Mesenchymal stem cell (in vitro differentiated cells and primary cell): ENCODE data around the gene ADK.

Experiments
- DNase-seq: peaks from one replicate; pipeline ENCODE4 v3.0.0-alpha.2; 2013
- H2AFZ ChIP-seq: one replicate; pipeline ENCODE4 v1.6.1; 2013; ENCODE audit warnings: low read depth, mild to moderate bottlenecking, control low read depth, inconsistent platforms, low read length, moderate library complexity
- H2AK5ac ChIP-seq: 2 replicates; pipeline ENCODE4 v1.6.1; 2013; ENCODE audit warnings: low read length, moderate library complexity, mild to moderate bottlenecking, inconsistent platforms; ENCODE audit not compliant: severe bottlenecking
- H2BK120ac ChIP-seq: one replicate; pipeline ENCODE4 v1.6.1; 2013; ENCODE audit warnings: low read depth, mild to moderate bottlenecking, inconsistent platforms, low read length, moderate library complexity
- H2BK12ac ChIP-seq, 2 experiments: one replicate each; pipeline ENCODE4 v1.6.1; 2013; ENCODE audit warnings: inconsistent platforms in 2 of 2, low read length in 2 of 2, mild to moderate bottlenecking in 2 of 2, moderate library complexity in 2 of 2, control low read depth in 1 of 2
- H2BK15ac ChIP-seq: one replicate; pipeline ENCODE4 v1.6.1; 2013; ENCODE audit warnings: mild to moderate bottlenecking, low read depth, inconsistent platforms; ENCODE audit not compliant: poor library complexity, severe bottlenecking
- H2BK5ac ChIP-seq: 2 replicates; pipeline ENCODE4 v1.6.1; 2013; ENCODE audit warnings: low read depth, mild to moderate bottlenecking, low read length, control low read depth, inconsistent platforms; ENCODE audit not compliant: poor library complexity, severe bottlenecking
- H3K14ac ChIP-seq, 2 experiments: one replicate each; pipeline ENCODE4 v1.6.1; 2013; ENCODE audit warnings: inconsistent platforms in 2 of 2, low read length in 2 of 2, control low read depth in 1 of 2, mild to moderate bottlenecking in 1 of 2, moderate library complexity in 1 of 2
- H3K18ac ChIP-seq, 2 experiments: one replicate each; pipeline ENCODE4 v1.6.1; 2013; ENCODE audit warnings: inconsistent platforms in 2 of 2, low read length in 2 of 2, control low read depth in 1 of 2, low read depth in 1 of 2, mild to moderate bottlenecking in 1 of 2
- H3K23ac ChIP-seq, 2 experiments: one replicate each; pipeline ENCODE4 v1.6.1; 2013; ENCODE audit warnings: inconsistent platforms in 2 of 2, low read length in 2 of 2, mild to moderate bottlenecking in 2 of 2, moderate library complexity in 2 of 2, control low read depth in 1 of 2
- H3K27ac ChIP-seq: 2 replicates; pipeline ENCODE4 v1.5.1; 2013; ENCODE audit warnings: mild to moderate bottlenecking, moderate library complexity, low read length, control low read depth, inconsistent platforms; ENCODE audit not compliant: poor library complexity, severe bottlenecking
- H3K27me3 ChIP-seq, 2 experiments: 2 replicates each; pipeline versions ENCODE4 v1.6.1 to v1.7.0; 2013; ENCODE audit warnings: low read length in 2 of 2, mild to moderate bottlenecking in 2 of 2, moderate library complexity in 2 of 2, control low read depth in 1 of 2, inconsistent platforms in 1 of 2; ENCODE audit not compliant: control insufficient read depth in 1 of 2, insufficient read depth in 1 of 2
- H3K36me3 ChIP-seq, 2 experiments: 2 replicates each; pipeline versions ENCODE4 v1.6.1 to v1.7.0; 2013; ENCODE audit warnings: low read length in 2 of 2, control low read depth in 1 of 2, inconsistent platforms in 1 of 2, low read depth in 1 of 2, mild to moderate bottlenecking in 1 of 2; ENCODE audit not compliant: insufficient read depth in 2 of 2, control insufficient read depth in 1 of 2
- H3K4ac ChIP-seq, 2 experiments: one replicate each; pipeline ENCODE4 v1.6.1; 2013; ENCODE audit warnings: inconsistent platforms in 2 of 2, low read length in 2 of 2, mild to moderate bottlenecking in 2 of 2, moderate library complexity in 2 of 2, control low read depth in 1 of 2, low read depth in 1 of 2
- H3K4me1 ChIP-seq: 2 replicates; pipeline ENCODE4 v1.6.1; 2013; ENCODE audit warnings: low read depth, low read length, control low read depth; ENCODE audit not compliant: control insufficient read depth, insufficient read depth
- H3K4me2 ChIP-seq: 2 replicates; pipeline ENCODE4 v1.6.1; 2013; ENCODE audit warnings: low read length, mild to moderate bottlenecking, inconsistent platforms; ENCODE audit not compliant: poor library complexity, severe bottlenecking
- H3K4me3 ChIP-seq, 2 experiments: 2 replicates each; pipeline versions ENCODE4 v1.5.1 to v1.7.0; 2013; ENCODE audit warnings: low read length in 2 of 2, mild to moderate bottlenecking in 2 of 2, control low read depth in 1 of 2, low read depth in 1 of 2; ENCODE audit not compliant: insufficient read depth in 1 of 2
- H3K79me1 ChIP-seq: replicated peaks from 2 replicates; pipeline ENCODE4 v1.6.1; 2013; ENCODE audit warnings: mild to moderate bottlenecking, control low read depth, low read length, inconsistent platforms; ENCODE audit not compliant: poor library complexity, severe bottlenecking
- H3K9ac ChIP-seq: 2 replicates; pipeline ENCODE4 v1.7.0; 2013; ENCODE audit warnings: mild to moderate bottlenecking, low read length, moderate library complexity
- H3K9me3 ChIP-seq: 2 replicates; pipeline ENCODE4 v1.7.0; 2013; ENCODE audit warnings: mild to moderate bottlenecking, low read length; ENCODE audit not compliant: control insufficient read depth
- H4K8ac ChIP-seq: one replicate; pipeline ENCODE4 v1.6.1; 2013; ENCODE audit warnings: inconsistent platforms, mild to moderate bottlenecking, low read length, moderate library complexity
- H4K91ac ChIP-seq: one replicate; pipeline ENCODE4 v1.6.1; 2013; ENCODE audit warnings: mild to moderate bottlenecking, low read length, inconsistent platforms
- WGBS: methylation state at CpG from one replicate; pipeline ENCODE4 v1.1.7; 2013; ENCODE audit warnings: mixed read lengths; 5-methylcytosine and 5-hydroxymethylcytosine counted together

The ADK gene

DNA sequence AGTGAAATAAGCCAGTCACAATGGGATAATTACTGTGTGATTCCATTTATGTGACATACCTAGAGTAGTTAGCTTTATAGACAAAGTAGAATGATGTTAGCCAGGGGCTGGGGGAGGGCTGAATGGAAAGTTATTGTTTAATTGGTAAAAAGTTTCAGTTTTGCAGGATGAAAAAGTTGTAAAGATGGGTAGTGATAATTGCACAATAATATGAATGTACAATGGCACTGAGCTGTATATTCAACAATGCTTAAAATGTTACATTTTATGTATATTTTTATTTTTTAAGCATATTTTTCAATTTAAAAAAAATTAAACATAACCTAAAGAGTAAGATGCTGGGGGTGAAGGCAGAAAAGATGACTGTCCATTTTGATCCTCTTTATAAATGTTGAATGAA lies 459.3 kb downstream of the ADK start:
- Histone ChIP-seq H2BK120ac (no peak overlapping the region), H3K14ac (no peak overlapping the region), H2BK5ac (no peak overlapping the region), H4K8ac (no peak overlapping the region), H3K36me3 (peaks cover 4 to 5% of the 10 kb centered on the region in 2 experiments), H3K4me2 (no peak overlapping the region), H3K27ac (no peak overlapping the region), H3K23ac (no peak overlapping the region), H3K4me1 (no peaks in the 10 kb centered on the region), H2AK5ac (no peak overlapping the region), H3K9ac (no peak overlapping the region), H3K18ac (no peak overlapping the region), H3K27me3 (no peaks in the 10 kb centered on the region), H2BK12ac (no peak overlapping the region), H2BK15ac (no peak overlapping the region), H3K4ac (no peak overlapping the region), H4K91ac (no peak overlapping the region), H2AFZ (no peak overlapping the region), H3K4me3 (no peak overlapping the region), H3K9me3 (no peaks in the 10 kb centered on the region), H3K79me1 (no peaks in the 10 kb centered on the region)
- DNase-seq: no peak

DNA sequence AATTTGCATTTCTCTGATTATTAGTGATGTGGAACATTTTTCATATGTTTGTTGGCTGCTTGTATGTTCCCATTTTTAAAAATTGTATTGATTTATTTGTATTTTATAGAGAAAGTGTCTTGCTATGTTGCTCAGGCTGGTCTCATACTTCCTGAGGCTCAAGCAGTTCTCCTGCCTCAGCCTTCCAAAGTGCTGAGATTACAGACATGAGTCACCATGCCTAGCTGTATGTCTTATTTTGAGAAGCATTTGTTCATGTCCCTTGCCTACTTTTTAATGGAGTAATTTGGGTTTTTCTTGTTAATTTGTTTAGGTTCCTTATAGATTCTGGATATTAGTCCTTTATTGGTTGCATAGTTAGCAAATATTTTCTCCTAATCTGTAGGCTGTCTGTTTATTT lies 461.2 kb downstream of the ADK start:
- Histone ChIP-seq H2AK5ac (no peak overlapping the region), H4K8ac (no peak overlapping the region), H3K27me3 (no peaks in the 10 kb centered on the region), H2BK120ac (no peak overlapping the region), H3K18ac (no peak overlapping the region), H3K4ac (no peak overlapping the region), H2BK12ac (no peak overlapping the region), H3K9me3 (no peaks in the 10 kb centered on the region), H3K36me3 (peaks cover 4 to 12% of the 10 kb centered on the region in 2 experiments), H3K27ac (no peak overlapping the region), H3K4me2 (no peak overlapping the region), H3K23ac (no peak overlapping the region), H3K9ac (no peak overlapping the region), H2BK5ac (no peak overlapping the region), H2AFZ (no peak overlapping the region), H3K14ac (no peak overlapping the region), H4K91ac (no peak overlapping the region), H2BK15ac (no peak overlapping the region), H3K4me1 (no peaks in the 10 kb centered on the region), H3K79me1 (no peaks in the 10 kb centered on the region), H3K4me3 (no peak overlapping the region)
- DNase-seq: peak; percentile 32

DNA sequence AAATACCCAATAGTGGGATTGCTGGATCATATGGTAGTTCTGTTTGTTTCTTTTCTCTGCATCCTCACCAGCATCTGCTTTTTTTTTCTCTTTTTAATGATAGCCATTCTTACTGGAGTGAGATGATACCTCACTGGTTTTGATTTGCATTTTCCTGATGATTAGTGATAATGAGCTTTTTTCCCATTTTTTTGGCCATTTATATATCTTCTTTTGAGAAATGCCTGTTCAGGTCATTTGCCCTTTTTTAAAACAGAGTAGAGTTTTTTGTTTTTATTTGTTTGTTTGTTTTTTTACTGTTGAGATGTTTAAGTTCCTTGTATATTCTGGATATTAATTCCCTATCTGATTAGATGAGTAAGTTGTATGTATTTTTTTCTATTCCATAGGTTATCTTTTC lies 469.6 kb downstream of the ADK start:
- no peak for DNase-seq
- Histone ChIP-seq H4K91ac (no peak overlapping the region), H2AK5ac (no peak overlapping the region)

DNA sequence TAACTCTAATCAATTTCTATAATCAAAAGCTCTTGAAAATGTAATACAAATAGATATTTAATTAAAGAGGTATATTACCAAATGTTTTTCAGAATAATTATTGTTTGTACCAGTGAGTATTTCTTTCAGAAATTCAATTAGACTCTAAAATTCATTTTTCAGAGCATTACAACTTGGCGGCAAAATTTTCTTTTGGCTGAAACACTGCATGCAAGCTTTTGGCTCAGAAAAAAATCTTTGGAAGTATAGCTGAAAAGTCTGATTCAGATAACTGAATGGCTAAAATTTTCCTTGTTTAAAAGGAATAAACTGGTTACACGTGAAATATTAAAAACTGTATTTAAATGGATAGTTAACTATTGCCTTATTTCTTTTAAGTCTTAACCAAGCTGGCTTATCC lies 472.8 kb downstream of the ADK start:
- peaks cover 32% of the 10 kb centered on the region for H3K9me3 ChIP-seq
- H3K36me3 ChIP-seq: peaks cover 0 to 3% of the 10 kb centered on the region in 2 experiments
- H3K4me1 ChIP-seq: no peaks in the 10 kb centered on the region
- H3K4me2 ChIP-seq: no peak overlapping the region
- H3K27me3 ChIP-seq: no peaks in the 10 kb centered on the region
- no peak overlapping the region for H2BK12ac ChIP-seq
- peaks cover 4% of the 10 kb centered on the region for H3K79me1 ChIP-seq
- H3K27ac ChIP-seq: no peak overlapping the region
- no peak overlapping the region for H4K91ac ChIP-seq
- no peak overlapping the region for H4K8ac ChIP-seq
- no peak for DNase-seq
- no peak overlapping the region for H3K4me3 ChIP-seq
- no peak overlapping the region for H2BK5ac ChIP-seq
- no peak overlapping the region for H2AFZ ChIP-seq
- no peak overlapping the region for H2AK5ac ChIP-seq
- H3K4ac ChIP-seq: no peak overlapping the region
- H3K14ac ChIP-seq: no peak overlapping the region
- H2BK120ac ChIP-seq: no peak overlapping the region
- H3K23ac ChIP-seq: no peak overlapping the region
- H3K9ac ChIP-seq: no peak overlapping the region
- no peak overlapping the region for H2BK15ac ChIP-seq
- no peak overlapping the region for H3K18ac ChIP-seq
- 100% methylated on average over 1 of the region's 2 CpGs for WGBS

More for the DNA sequence above, 469.6 kb downstream of the ADK start:
- no peak overlapping the region for H4K8ac ChIP-seq
- H3K14ac ChIP-seq: no peak overlapping the region
- H3K18ac ChIP-seq: no peak overlapping the region
- H3K4me1 ChIP-seq: no peaks in the 10 kb centered on the region
- H3K36me3 ChIP-seq: peaks cover 0 to 14% of the 10 kb centered on the region in 2 experiments
- no peak overlapping the region for H3K4me2 ChIP-seq
- no peak overlapping the region for H2BK120ac ChIP-seq
- H3K4me3 ChIP-seq: peak overlapping the region in 1 of 2 experiments; percentile 4
- H3K27ac ChIP-seq: no peak overlapping the region
- no peaks in the 10 kb centered on the region for H3K27me3 ChIP-seq
- no peaks in the 10 kb centered on the region for H3K79me1 ChIP-seq
- no peak overlapping the region for H3K9ac ChIP-seq
- H3K9me3 ChIP-seq: peaks cover 47% of the 10 kb centered on the region
- no peak overlapping the region for H2BK15ac ChIP-seq
- H3K23ac ChIP-seq: no peak overlapping the region
- no peak overlapping the region for H3K4ac ChIP-seq
- no peak overlapping the region for H2AFZ ChIP-seq
- no peak overlapping the region for H2BK5ac ChIP-seq
- no peak overlapping the region for H2BK12ac ChIP-seq
